Glutamatergic neuron (in vitro differentiated cells): Measurements from ENCODE around the gene HSPB9. TPM values are rescaled to one million over a fixed set of nuclear protein-coding genes. Genes with fewer than 3 reads are reported as not detected.
A peak's percentile ranks its signal among the peaks of the same experiment; 100 is the strongest.

Source experiments
- DNase-seq: peaks from one replicate; pipeline ENCODE4 v3.0.0; 2022
- H3K27ac Mint-ChIP-seq: one replicate; pipeline ENCODE4 v1.8.0; 2020; ENCODE audit warnings: mild to moderate bottlenecking, mixed read lengths, inconsistent platforms; ENCODE audit not compliant: unreplicated experiment
- H3K27me3 Mint-ChIP-seq: one replicate; pipeline ENCODE4 v1.8.0; 2020; ENCODE audit warnings: mild to moderate bottlenecking, moderate library complexity, mixed read lengths, inconsistent platforms; ENCODE audit not compliant: unreplicated experiment
- H3K36me3 Mint-ChIP-seq: one replicate; pipeline ENCODE4 v1.8.0; 2020; ENCODE audit warnings: mild to moderate bottlenecking, mixed read lengths, inconsistent platforms; ENCODE audit not compliant: unreplicated experiment
- H3K4me1 Mint-ChIP-seq: one replicate; pipeline ENCODE4 v1.8.0; 2020; ENCODE audit warnings: mild to moderate bottlenecking, low read depth, mixed read lengths, inconsistent platforms; ENCODE audit not compliant: unreplicated experiment
- H3K4me3 Mint-ChIP-seq: one replicate; pipeline ENCODE4 v1.8.0; 2020; ENCODE audit warnings: mild to moderate bottlenecking, mixed read lengths, inconsistent platforms; ENCODE audit not compliant: unreplicated experiment
- H3K9me3 Mint-ChIP-seq: one replicate; pipeline ENCODE4 v1.8.0; 2020; ENCODE audit warnings: mild to moderate bottlenecking, moderate library complexity, mixed read lengths, inconsistent platforms; ENCODE audit not compliant: unreplicated experiment
- CTCF ChIP-seq: fragments of 200-600 bp; sonication (generic); IDR thresholded peaks from one replicate; pipeline ENCODE4 v1.5.0; 2021; ENCODE audit not compliant: partially characterized antibody, unreplicated experiment
- total RNA-seq: library from RNA; stranded (reverse); fragmentation: NEBNext Ultra II Directional; extraction: Animal tissue kit (Norgen Biotek cat#: 25700); gene quantifications from one replicate; pipeline ENCODE4 v1.2.1, GENCODE V29; 2021; ENCODE audit not compliant: unreplicated experiment

Gene HSPB9
- total RNA-seq, 1 donor from 2014 or later: 0.44 TPM

GRCh38 chr17:42101513-42102292, 20.9 kb upstream of the HSPB9 start:
- TF ChIP-seq CTCF: peak; percentile 90
- H3K9me3 Mint-ChIP-seq: peaks cover 2% of the 10 kb centered on the region
- peaks cover 7% of the 10 kb centered on the region for H3K4me1 Mint-ChIP-seq
- peaks cover 14% of the 10 kb centered on the region for H3K27me3 Mint-ChIP-seq
- no peak overlapping the region for H3K27ac Mint-ChIP-seq
- no peak overlapping the region for H3K4me3 Mint-ChIP-seq
- peak; percentile 89 for DNase-seq
- H3K36me3 Mint-ChIP-seq: no peaks in the 10 kb centered on the region

DNA sequence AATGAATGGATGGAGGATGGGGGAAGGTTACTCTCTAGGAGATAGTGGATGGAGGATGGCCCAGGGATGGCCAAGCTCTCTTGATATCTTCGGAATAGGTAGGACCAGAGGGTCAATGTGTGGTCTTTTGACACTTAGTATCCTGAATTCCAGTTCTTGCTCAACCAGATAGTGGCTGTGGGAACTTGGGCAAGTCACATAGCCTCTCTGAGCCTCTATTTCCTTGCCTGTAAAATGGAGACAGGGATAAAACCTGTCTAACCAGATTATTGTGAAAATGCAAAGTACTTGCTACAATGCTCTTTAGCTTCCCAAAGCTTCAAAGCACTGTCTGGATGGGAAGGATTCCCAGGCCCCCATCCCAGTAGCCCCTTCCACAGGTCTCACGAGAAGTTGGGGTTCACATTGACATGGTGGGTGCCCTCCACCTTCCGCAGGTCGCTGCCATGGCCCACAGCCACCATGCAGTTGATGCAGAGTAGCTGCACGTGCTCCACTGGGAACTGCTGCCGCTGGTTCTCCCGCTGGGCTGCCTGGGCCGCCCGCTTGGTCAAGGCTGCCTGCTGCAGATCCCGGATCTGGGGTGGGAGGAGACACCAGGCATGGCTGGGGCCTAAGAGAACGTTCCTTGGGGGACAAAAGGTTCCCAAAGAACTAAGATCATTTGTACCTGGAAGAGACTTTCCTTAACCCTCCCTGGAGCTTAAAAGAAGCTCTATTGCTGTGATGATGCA, 19.2 kb upstream of the HSPB9 start:
- no peak for DNase-seq
- no peak overlapping the region for H3K4me3 Mint-ChIP-seq
- H3K27ac Mint-ChIP-seq: no peak overlapping the region
- peaks cover 7% of the 10 kb centered on the region for H3K27me3 Mint-ChIP-seq
- TF ChIP-seq CTCF: no peak
- H3K4me1 Mint-ChIP-seq: peaks cover 7% of the 10 kb centered on the region
- H3K9me3 Mint-ChIP-seq: peaks cover 2% of the 10 kb centered on the region
- H3K36me3 Mint-ChIP-seq: no peaks in the 10 kb centered on the region

- Mint-ChIP-seq H3K27me3 (peaks cover 7% of the 10 kb centered on the region), H3K4me1 (peaks cover 3% of the 10 kb centered on the region), H3K9me3 (peaks cover 2% of the 10 kb centered on the region), H3K36me3 (no peaks in the 10 kb centered on the region), H3K27ac (no peak overlapping the region), H3K4me3 (no peak overlapping the region)
- TF ChIP-seq CTCF: no peak
- DNase-seq: no peak
These were observed 18.3 kb upstream of the HSPB9 start for GRCh38 chr17:42104264-42104663.

- DNase-seq: no peak
- peaks cover 8% of the 10 kb centered on the region for H3K27me3 Mint-ChIP-seq
- H3K4me3 Mint-ChIP-seq: peak overlapping the region; percentile 9
- H3K9me3 Mint-ChIP-seq: peaks cover 2% of the 10 kb centered on the region
- peaks cover 3% of the 10 kb centered on the region for H3K4me1 Mint-ChIP-seq
- H3K27ac Mint-ChIP-seq: no peak overlapping the region
- TF ChIP-seq CTCF: no peak
- no peaks in the 10 kb centered on the region for H3K36me3 Mint-ChIP-seq
These were observed 16.6 kb upstream of the HSPB9 start for GRCh38 chr17:42106009-42106408.

GRCh38 chr17:42107124-42107523, 15.5 kb upstream of the HSPB9 start:
- DNase-seq: no peak
- no peak for TF ChIP-seq CTCF
- H3K27ac Mint-ChIP-seq: no peak overlapping the region
- H3K9me3 Mint-ChIP-seq: peaks cover 2% of the 10 kb centered on the region
- peak overlapping the region; percentile 76 for H3K4me3 Mint-ChIP-seq
- peaks cover 8% of the 10 kb centered on the region for H3K27me3 Mint-ChIP-seq
- H3K36me3 Mint-ChIP-seq: no peaks in the 10 kb centered on the region
- peaks cover 3% of the 10 kb centered on the region for H3K4me1 Mint-ChIP-seq
